Endodermal cell (in vitro differentiated cells): Measurements from ENCODE around the gene COMMD8. TPM values are rescaled to one million over a fixed set of nuclear protein-coding genes. Genes with fewer than 3 reads are reported as not detected.
A peak's percentile ranks its signal among the peaks of the same experiment; 100 is the strongest.
"Not testable (repeated sequence)": the region's sequence is repeated elsewhere in the genome, so short reads cannot be mapped to it uniquely, and the experiment has no call there.

Experiments
- DNase-seq: peaks from one replicate; pipeline ENCODE4 v3.0.0-alpha.2; 2017
- H3K27ac ChIP-seq: 2 replicates; pipeline ENCODE4 v1.5.1; 2013; ENCODE audit warnings: mild to moderate bottlenecking, low read depth, low read length, moderate library complexity
- H3K27me3 ChIP-seq: 2 replicates; pipeline ENCODE4 v1.6.1; 2013; ENCODE audit warnings: mild to moderate bottlenecking, low read length, moderate library complexity; ENCODE audit not compliant: insufficient read depth, control insufficient read depth, poor library complexity, severe bottlenecking
- H3K36me3 ChIP-seq: 2 replicates; pipeline ENCODE4 v1.7.0; 2013; ENCODE audit warnings: mild to moderate bottlenecking, low read length, moderate library complexity; ENCODE audit not compliant: control insufficient read depth, insufficient read depth
- H3K4me1 ChIP-seq: one replicate; pipeline ENCODE4 v1.7.0; 2013; ENCODE audit warnings: low read length; ENCODE audit not compliant: control insufficient read depth, insufficient read depth
- H3K4me3 ChIP-seq: 2 replicates; pipeline ENCODE4 v1.5.1; 2013; ENCODE audit warnings: mild to moderate bottlenecking, low read length, moderate library complexity
- H3K9ac ChIP-seq: 2 replicates; pipeline ENCODE4 v1.6.1; 2013; ENCODE audit warnings: mild to moderate bottlenecking, low read length, moderate library complexity; ENCODE audit not compliant: poor library complexity, severe bottlenecking; ENCODE audit errors: extremely low read depth
- H3K9me3 ChIP-seq: 2 replicates; pipeline ENCODE4 v1.6.1; 2013; ENCODE audit warnings: mild to moderate bottlenecking, low read length, moderate library complexity; ENCODE audit not compliant: control insufficient read depth
- H3K27ac Mint-ChIP-seq: 2 replicates; pipeline ENCODE4 v1.8.0; 2020; ENCODE audit warnings: mixed read lengths
- H3K27me3 Mint-ChIP-seq: 2 replicates; pipeline ENCODE4 v1.8.0; 2021; ENCODE audit warnings: mild to moderate bottlenecking, mixed read lengths; ENCODE audit not compliant: insufficient read depth
- H3K36me3 Mint-ChIP-seq: 2 replicates; pipeline ENCODE4 v1.8.0; 2020; ENCODE audit warnings: low read depth, mixed read lengths
- H3K4me1 Mint-ChIP-seq: 2 replicates; pipeline ENCODE4 v1.8.0; 2020; ENCODE audit warnings: mixed read lengths
- H3K4me3 Mint-ChIP-seq: 2 replicates; pipeline ENCODE4 v1.8.0; 2020; ENCODE audit warnings: mild to moderate bottlenecking, moderate library complexity, mixed read lengths
- H3K9me3 Mint-ChIP-seq: 2 replicates; pipeline ENCODE4 v1.8.0; 2020; ENCODE audit warnings: mild to moderate bottlenecking, mixed read lengths
- CTCF ChIP-seq: fragments of 200-600 bp; sonication (generic); conservative IDR thresholded peaks from 2 replicates; pipeline ENCODE4 v1.5.0; 2021; ENCODE audit warnings: antibody characterized with exemption, mild to moderate bottlenecking
- WGBS, 2 experiments: methylation state at CpG; one replicate each; pipeline versions ENCODE4 v1.1.5 to v1.1.7; 2013; ENCODE audit warnings: missing lambda C conversion rate in 2 of 2, mixed read lengths in 1 of 2; ENCODE audit not compliant: insufficient coverage in 1 of 2, insufficient read length in 1 of 2; 5-methylcytosine and 5-hydroxymethylcytosine counted together
- total RNA-seq, 2 donors: library from RNA; stranded (reverse); fragmentation: NEBNext Ultra II Directional in 1 of 2; extraction: Animal tissue kit (Norgen Biotek cat#: 25700) in 1 of 2; gene quantifications; 2 replicates in 1 of 2; 3 replicates in 1 of 2; pipeline ENCODE4 v1.2.1, GENCODE V29; 2021

The COMMD8 gene
- total RNA-seq, 2 donors from 2014 or later, result 14.7 to 17.9 TPM

- H3K27me3 Mint-ChIP-seq, result peaks cover 19% of the 10 kb centered on the region
- no peaks in the 10 kb centered on the region for H3K36me3 Mint-ChIP-seq
- H3K36me3 ChIP-seq, result no peaks in the 10 kb centered on the region
- peaks cover 5% of the 10 kb centered on the region for H3K9me3 Mint-ChIP-seq
- DNase-seq, result peak; percentile 72
- peaks cover 11% of the 10 kb centered on the region for H3K4me1 Mint-ChIP-seq
- WGBS, 2 experiments, result 54 to 65% methylated on average over 4 of the region's 4 CpGs
- H3K27me3 ChIP-seq, result peaks cover 20% of the 10 kb centered on the region
- peaks cover 8% of the 10 kb centered on the region for H3K9me3 ChIP-seq
- no peaks in the 10 kb centered on the region for H3K4me1 ChIP-seq
- peak; percentile 80 for TF ChIP-seq CTCF
- H3K4me3 Mint-ChIP-seq, result no peak overlapping the region
- H3K27ac ChIP-seq, result no peak overlapping the region
- H3K4me3 ChIP-seq, result no peak overlapping the region
- no peak overlapping the region for H3K27ac Mint-ChIP-seq
- H3K9ac ChIP-seq, result no peak overlapping the region
Measured at GRCh38 chr4:47490550-47490949, 27.0 kb upstream of the COMMD8 start.

GRCh38 chr4:47488706-47489105, 25.2 kb upstream of the COMMD8 start:
- 97% methylated on average over 2 of the region's 3 CpGs; no CpG with 5 or more reads in 1 of the 2 experiments for WGBS, 2 experiments
- H3K4me3 Mint-ChIP-seq, result no peak overlapping the region
- peaks cover 12% of the 10 kb centered on the region for H3K4me1 Mint-ChIP-seq

GRCh38 chr4:47486727-47487126, 23.2 kb upstream of the COMMD8 start:
- H3K4me3 Mint-ChIP-seq, H3K9me3 ChIP-seq, H3K4me1 ChIP-seq, H3K4me1 Mint-ChIP-seq, H3K9ac ChIP-seq, H3K27ac Mint-ChIP-seq, H3K4me3 ChIP-seq, H3K36me3 Mint-ChIP-seq, H3K36me3 ChIP-seq, H3K27ac ChIP-seq, H3K9me3 Mint-ChIP-seq, DNase-seq: not testable (repeated sequence)
- peaks cover 29% of the 10 kb centered on the region for H3K27me3 Mint-ChIP-seq
- 82 to 94% methylated on average over 3 to 9 of the region's 9 CpGs for WGBS, 2 experiments
- H3K27me3 ChIP-seq, result peaks cover 41% of the 10 kb centered on the region

More at GRCh38 chr4:47488706-47489105, 25.2 kb upstream of the COMMD8 start:
- Histone ChIP-seq H3K9me3 (peaks cover 8% of the 10 kb centered on the region), H3K27me3 (peaks cover 29% of the 10 kb centered on the region), H3K27ac (no peak overlapping the region), H3K9ac (no peak overlapping the region), H3K36me3 (no peaks in the 10 kb centered on the region), H3K4me1 (no peaks in the 10 kb centered on the region), H3K4me3 (no peak overlapping the region)
- peaks cover 5% of the 10 kb centered on the region for H3K9me3 Mint-ChIP-seq
- no peak overlapping the region for H3K27ac Mint-ChIP-seq
- H3K27me3 Mint-ChIP-seq, result peaks cover 25% of the 10 kb centered on the region
- no peak for DNase-seq
- no peaks in the 10 kb centered on the region for H3K36me3 Mint-ChIP-seq
- no peak for TF ChIP-seq CTCF

- H3K4me1 Mint-ChIP-seq, result peaks cover 9% of the 10 kb centered on the region
- Histone ChIP-seq H3K9ac (no peak overlapping the region), H3K27me3 (peaks cover 41% of the 10 kb centered on the region)
Measured at GRCh38 chr4:47486231-47486673, 22.8 kb upstream of the COMMD8 start.

More at GRCh38 chr4:47486231-47486673, 22.8 kb upstream of the COMMD8 start:
- Histone ChIP-seq H3K9me3 (peaks cover 8% of the 10 kb centered on the region), H3K27ac (no peak overlapping the region), H3K4me3 (peak overlapping the region; percentile 89), H3K36me3 (no peaks in the 10 kb centered on the region), H3K4me1 (no peaks in the 10 kb centered on the region)
- H3K9me3 Mint-ChIP-seq, result peaks cover 5% of the 10 kb centered on the region
- 83 to 87% methylated on average over 5 of the region's 5 CpGs for WGBS, 2 experiments
- H3K27ac Mint-ChIP-seq, result no peak overlapping the region
- H3K36me3 Mint-ChIP-seq, result no peaks in the 10 kb centered on the region
- DNase-seq, result no peak
- peaks cover 31% of the 10 kb centered on the region for H3K27me3 Mint-ChIP-seq
- no peak for TF ChIP-seq CTCF
- peak overlapping the region; percentile 77 for H3K4me3 Mint-ChIP-seq
